SU-DHL-6 (cell line): ENCODE data around the gene UBE3B.
A peak's percentile ranks its signal among the peaks of the same experiment; 100 is the strongest.

Experiments used
- H2AFZ ChIP-seq: fragments of 200-600 bp; sonication (generic); 2 replicates; pipeline ENCODE4 v1.6.1; 2014; ENCODE audit warnings: low read depth, mild to moderate bottlenecking, moderate library complexity, mixed read lengths, antibody characterized with exemption, low read length; ENCODE audit not compliant: severe bottlenecking
- H3F3A ChIP-seq: fragments of 200-600 bp; shearing (Covaris generic); 2 replicates; pipeline ENCODE4 v1.6.0; 2016; ENCODE audit warnings: antibody characterized with exemption, mild to moderate bottlenecking; ENCODE audit not compliant: insufficient read depth
- H3K27ac ChIP-seq: fragments of 200-600 bp; sonication (generic); 2 replicates; pipeline ENCODE4 v1.5.1; 2016; ENCODE audit warnings: low read depth, mild to moderate bottlenecking, low read length, moderate library complexity, mixed read lengths
- H3K27me3 ChIP-seq: fragments of 200-600 bp; sonication (generic), shearing (Covaris generic); 2 replicates; pipeline ENCODE4 v1.6.0; 2014; ENCODE audit warnings: mild to moderate bottlenecking, low read length
- H3K36me3 ChIP-seq: fragments of 200-600 bp; sonication (generic); 2 replicates; pipeline ENCODE4 v1.6.1; 2014; ENCODE audit warnings: mild to moderate bottlenecking, low read length, mixed read lengths
- H3K4me2 ChIP-seq: fragments of 300-600, 200-600 bp; shearing (Covaris generic), sonication (generic); 2 replicates; pipeline ENCODE4 v1.6.0; 2014; ENCODE audit warnings: low read length, low read depth, mild to moderate bottlenecking; ENCODE audit not compliant: poor library complexity, severe bottlenecking
- H3K4me3 ChIP-seq: fragments of 200-600 bp; sonication (generic); 2 replicates; pipeline ENCODE4 v1.5.1; 2014; ENCODE audit warnings: antibody characterized with exemption, low read length, mild to moderate bottlenecking, mixed read lengths; ENCODE audit not compliant: insufficient read depth, poor library complexity, severe bottlenecking
- H3K79me2 ChIP-seq: fragments of 200-600 bp; sonication (generic); 2 replicates; pipeline ENCODE4 v1.6.1; 2014; ENCODE audit warnings: mild to moderate bottlenecking, low read length, moderate library complexity; ENCODE audit not compliant: insufficient read depth
- H3K9ac ChIP-seq: fragments of 200-600 bp; sonication (generic); 2 replicates; pipeline ENCODE4 v1.7.0; 2014; ENCODE audit warnings: mild to moderate bottlenecking, low read length
- H3K9me2 ChIP-seq: fragments of 200-600 bp; sonication (generic); replicated peaks from 2 replicates; pipeline ENCODE4 v1.6.1; 2014; ENCODE audit warnings: low read length; ENCODE audit not compliant: insufficient read depth
- H3K9me3 ChIP-seq: fragments of 200-600 bp; sonication (generic); 2 replicates; pipeline ENCODE4 v1.6.1; 2014; ENCODE audit warnings: low read length, mixed read lengths; ENCODE audit not compliant: insufficient read depth
- H4K20me1 ChIP-seq: fragments of 200-600 bp; sonication (generic); 2 replicates; pipeline ENCODE4 v1.6.1; 2014; ENCODE audit warnings: low read depth, mild to moderate bottlenecking, antibody characterized with exemption, low read length, moderate library complexity, mixed read lengths
- EZH2phosphoT487 ChIP-seq: fragments of 200-600 bp; sonication (generic), shearing (Covaris generic); conservative IDR thresholded peaks from 2 replicates; pipeline ENCODE4 v1.6.1; 2018; ENCODE audit warnings: mild to moderate bottlenecking, antibody characterized with exemption, low read length, moderate library complexity, mixed read lengths
- TF ChIP-seq, protein P1 (sequence below): fragments of 200-600 bp; sonication (generic); IDR thresholded peaks from one replicate; pipeline ENCODE4 v1.5.1; 2017; ENCODE audit warnings: antibody characterized with exemption, mild to moderate bottlenecking, low read length, moderate library complexity; ENCODE audit not compliant: insufficient read depth, poor library complexity, severe bottlenecking

UBE3B gene

DNA sequence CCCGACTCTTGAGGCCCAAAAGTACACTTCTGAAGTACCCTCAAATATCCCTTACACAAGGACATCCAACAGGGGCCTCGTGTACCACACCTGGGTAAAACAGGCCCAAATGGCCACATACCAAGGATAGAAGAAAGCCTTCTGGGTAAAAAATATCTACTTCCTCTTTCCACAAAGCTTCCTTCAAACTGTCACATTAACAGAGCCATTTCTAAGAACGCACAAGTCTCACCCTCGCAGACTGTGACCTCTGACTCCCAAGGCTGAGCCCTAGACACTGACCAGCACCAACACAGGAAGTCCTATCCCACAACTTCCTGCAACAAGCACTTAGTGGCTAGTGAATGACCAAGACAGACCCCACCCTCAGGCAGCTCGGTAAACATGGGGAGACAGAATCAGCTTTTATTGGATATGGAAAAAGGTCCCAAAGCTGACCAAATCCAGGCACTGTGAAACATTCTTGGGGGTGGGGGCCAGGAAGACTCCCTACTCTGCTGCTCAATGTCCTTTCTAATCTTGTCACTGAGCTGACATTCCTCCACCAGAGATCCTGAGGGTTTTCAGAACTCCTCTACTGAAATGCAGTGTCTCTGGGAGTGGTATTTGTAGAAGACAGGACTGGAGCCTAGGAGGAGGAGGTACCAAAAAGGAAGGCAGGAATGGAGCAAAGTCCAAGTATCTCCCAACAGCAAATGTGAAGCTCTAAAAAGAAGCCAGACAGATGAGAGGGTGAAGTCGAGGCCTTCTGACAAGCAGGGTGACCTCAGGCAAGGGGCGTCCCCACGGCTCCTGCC, 16.2 kb upstream of the UBE3B start:
- peak overlapping the region; percentile 22; the same call in 1 of the 2 replicates for H3K27ac ChIP-seq
- no peaks in the 10 kb centered on the region for H3K9me3 ChIP-seq
- no peaks in the 10 kb centered on the region for H3K27me3 ChIP-seq
- no peak overlapping the region for H3K9ac ChIP-seq
- no peaks in the 10 kb centered on the region for H4K20me1 ChIP-seq
- peak overlapping the region; percentile 2 for H3K4me2 ChIP-seq
- peaks cover 46% of the 10 kb centered on the region for H3K79me2 ChIP-seq
- no peak overlapping the region for H3K4me3 ChIP-seq
- H2AFZ ChIP-seq, result no peak overlapping the region
- TF ChIP-seq, protein P1, sequence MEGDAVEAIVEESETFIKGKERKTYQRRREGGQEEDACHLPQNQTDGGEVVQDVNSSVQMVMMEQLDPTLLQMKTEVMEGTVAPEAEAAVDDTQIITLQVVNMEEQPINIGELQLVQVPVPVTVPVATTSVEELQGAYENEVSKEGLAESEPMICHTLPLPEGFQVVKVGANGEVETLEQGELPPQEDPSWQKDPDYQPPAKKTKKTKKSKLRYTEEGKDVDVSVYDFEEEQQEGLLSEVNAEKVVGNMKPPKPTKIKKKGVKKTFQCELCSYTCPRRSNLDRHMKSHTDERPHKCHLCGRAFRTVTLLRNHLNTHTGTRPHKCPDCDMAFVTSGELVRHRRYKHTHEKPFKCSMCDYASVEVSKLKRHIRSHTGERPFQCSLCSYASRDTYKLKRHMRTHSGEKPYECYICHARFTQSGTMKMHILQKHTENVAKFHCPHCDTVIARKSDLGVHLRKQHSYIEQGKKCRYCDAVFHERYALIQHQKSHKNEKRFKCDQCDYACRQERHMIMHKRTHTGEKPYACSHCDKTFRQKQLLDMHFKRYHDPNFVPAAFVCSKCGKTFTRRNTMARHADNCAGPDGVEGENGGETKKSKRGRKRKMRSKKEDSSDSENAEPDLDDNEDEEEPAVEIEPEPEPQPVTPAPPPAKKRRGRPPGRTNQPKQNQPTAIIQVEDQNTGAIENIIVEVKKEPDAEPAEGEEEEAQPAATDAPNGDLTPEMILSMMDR, result no peak
- TF ChIP-seq EZH2phosphoT487, result no peak
- peaks cover 5% of the 10 kb centered on the region; the same call in 1 of the 2 replicates for H3K36me3 ChIP-seq
- H3F3A ChIP-seq, result no peaks in the 10 kb centered on the region
- H3K9me2 ChIP-seq, result no peaks in the 10 kb centered on the region

DNA sequence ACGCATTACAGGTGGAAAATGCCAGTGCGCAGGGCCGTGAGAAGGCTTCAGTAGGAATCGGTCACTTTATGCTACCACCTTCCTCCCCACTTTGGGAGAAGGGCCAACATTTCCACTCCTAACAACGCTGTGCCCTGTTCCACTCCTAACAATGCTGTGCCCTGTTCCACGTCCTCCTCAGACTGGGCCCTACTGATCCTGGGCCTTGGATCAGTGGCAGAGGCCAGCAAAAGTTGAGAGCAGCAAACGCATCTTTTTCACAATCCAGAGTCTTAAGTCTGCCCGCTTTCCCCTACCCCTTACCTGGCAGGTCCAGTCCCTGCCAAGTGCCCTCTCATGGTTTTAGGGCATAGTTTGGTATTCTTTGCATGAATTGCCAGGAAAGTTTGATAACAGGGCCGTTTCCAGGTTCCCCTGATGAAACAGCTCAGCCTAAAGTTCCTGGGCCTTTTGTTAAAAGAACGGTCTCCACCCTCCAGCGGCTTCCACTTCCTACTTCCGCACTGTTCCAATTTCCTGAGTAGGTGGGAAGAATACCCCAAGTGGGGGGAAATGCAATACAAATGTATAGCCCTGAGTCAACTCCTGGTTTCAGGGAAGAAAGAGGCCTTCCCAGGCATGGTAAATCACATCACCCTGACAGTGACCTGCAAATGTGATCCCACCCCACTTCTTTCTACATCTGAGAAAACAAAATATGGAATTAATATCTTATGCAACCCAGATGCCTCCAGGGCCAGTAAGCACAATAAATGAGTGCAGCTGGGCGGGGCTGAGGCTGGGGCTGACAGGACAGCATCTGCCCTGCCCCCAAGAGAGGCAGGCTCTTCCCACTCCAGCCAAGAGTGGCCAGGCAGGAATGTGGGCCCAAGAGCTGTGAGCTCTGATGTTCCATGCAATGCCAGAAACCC, 15.3 kb upstream of the UBE3B start:
- peaks cover 52% of the 10 kb centered on the region for H3K79me2 ChIP-seq

DNA sequence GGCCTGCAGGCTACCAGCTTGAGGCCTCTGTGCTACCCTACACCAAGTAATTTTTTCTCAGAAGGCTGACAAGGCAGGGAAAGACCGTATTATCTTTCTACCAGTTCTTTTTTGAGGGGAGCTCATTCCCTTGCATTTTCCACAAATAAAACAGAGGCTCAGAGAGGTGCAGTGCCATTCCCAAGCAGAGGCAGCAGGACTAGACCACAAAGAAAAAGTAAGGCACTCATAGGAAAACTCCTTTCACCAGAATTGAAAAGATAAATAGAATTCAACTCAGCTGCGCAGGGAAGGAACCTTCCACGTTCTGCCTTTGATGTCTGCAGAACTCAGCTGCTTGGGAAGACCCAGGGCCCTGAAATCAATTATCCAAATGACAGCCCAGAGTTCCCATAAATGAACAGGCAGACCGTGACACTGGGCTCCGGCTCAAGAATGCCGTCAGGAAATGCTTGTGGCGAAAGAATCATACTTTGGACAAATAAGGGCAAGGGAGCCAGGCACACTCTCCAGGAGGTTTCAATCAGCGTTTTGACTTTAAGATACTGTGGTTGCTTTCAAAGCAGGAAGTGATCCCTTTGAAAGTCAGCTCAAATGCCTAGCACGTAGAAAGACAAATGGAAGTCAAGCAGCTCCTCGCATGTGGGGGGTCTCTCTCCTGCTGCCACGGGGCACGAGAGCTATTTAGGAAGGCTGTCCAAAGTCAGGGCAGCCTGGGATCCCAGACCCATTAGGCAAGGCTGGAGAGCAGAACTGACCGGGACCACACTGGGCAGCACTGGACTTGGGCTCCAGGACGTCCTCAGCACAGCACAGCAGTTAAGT, 14.4 kb upstream of the UBE3B start:
- no peak overlapping the region for H2AFZ ChIP-seq
- H3K4me3 ChIP-seq, result no peak overlapping the region
- TF ChIP-seq, protein P1, result no peak
- TF ChIP-seq EZH2phosphoT487, result no peak
- no peak overlapping the region for H3K9ac ChIP-seq
- H3K36me3 ChIP-seq, result no peaks in the 10 kb centered on the region
- H3K27ac ChIP-seq, result no peak overlapping the region
- no peaks in the 10 kb centered on the region for H4K20me1 ChIP-seq
- no peaks in the 10 kb centered on the region for H3K9me2 ChIP-seq
- H3K9me3 ChIP-seq, result no peaks in the 10 kb centered on the region
- H3K27me3 ChIP-seq, result no peaks in the 10 kb centered on the region
- H3F3A ChIP-seq, result no peaks in the 10 kb centered on the region
- peaks cover 52% of the 10 kb centered on the region for H3K79me2 ChIP-seq
- no peak overlapping the region for H3K4me2 ChIP-seq

More for the DNA sequence above, 15.3 kb upstream of the UBE3B start:
- Histone ChIP-seq H3K9ac (no peak overlapping the region), H3F3A (no peaks in the 10 kb centered on the region), H2AFZ (no peak overlapping the region), H3K4me3 (no peak overlapping the region), H3K36me3 (peaks cover under 1% of the 10 kb centered on the region; the same call in 1 of the 2 replicates), H3K9me2 (no peaks in the 10 kb centered on the region), H3K27me3 (no peaks in the 10 kb centered on the region), H3K9me3 (no peaks in the 10 kb centered on the region), H4K20me1 (no peaks in the 10 kb centered on the region), H3K4me2 (no peak overlapping the region), H3K27ac (no peak overlapping the region)
- no peak for TF ChIP-seq EZH2phosphoT487
- TF ChIP-seq, protein P1, result no peak
